DOHH2 (cell line): ENCODE data around the gene TSHZ1.

Experiments
- H3F3A ChIP-seq: fragments of 200-600 bp; sonication (generic), shearing (Covaris generic); 2 replicates; pipeline ENCODE4 v1.6.0; 2016; ENCODE audit warnings: antibody characterized with exemption, mild to moderate bottlenecking; ENCODE audit not compliant: control insufficient read depth, insufficient read depth
- H3K27ac ChIP-seq: fragments of 200-600 bp; sonication (generic); 2 replicates; pipeline ENCODE4 v1.5.1; 2014; ENCODE audit warnings: low read depth, mild to moderate bottlenecking, low read length, moderate library complexity
- H3K27me3 ChIP-seq: fragments of 200-600 bp; sonication (generic); 2 replicates; pipeline ENCODE4 v1.6.1; 2014; ENCODE audit warnings: mild to moderate bottlenecking, low read length, mixed read lengths; ENCODE audit not compliant: control insufficient read depth
- H3K36me3 ChIP-seq: fragments of 200-600 bp; sonication (generic); 2 replicates; pipeline ENCODE4 v1.6.1; 2014; ENCODE audit warnings: mild to moderate bottlenecking, low read length, moderate library complexity, mixed read lengths; ENCODE audit not compliant: control insufficient read depth
- H3K4me1 ChIP-seq: fragments of 200-600 bp; sonication (generic); 2 replicates; pipeline ENCODE4 v1.6.1; 2014; ENCODE audit warnings: mild to moderate bottlenecking, low read length, mixed read lengths; ENCODE audit not compliant: control insufficient read depth
- H3K4me2 ChIP-seq: fragments of 200-600 bp; sonication (generic); 2 replicates; pipeline ENCODE4 v1.6.0; 2014; ENCODE audit warnings: mild to moderate bottlenecking, low read length, moderate library complexity
- H3K4me3 ChIP-seq: fragments of 200-600 bp; sonication (generic); 2 replicates; pipeline ENCODE4 v1.5.1; 2014; ENCODE audit warnings: mild to moderate bottlenecking, low read length, mixed read lengths
- H3K79me2 ChIP-seq: fragments of 200-600 bp; sonication (generic); 2 replicates; pipeline ENCODE4 v1.6.1; 2014; ENCODE audit warnings: mild to moderate bottlenecking, low read length, mixed read lengths; ENCODE audit not compliant: control insufficient read depth
- H3K9me2 ChIP-seq: fragments of 200-600 bp; sonication (generic); replicated peaks from 2 replicates; pipeline ENCODE4 v1.6.1; 2014; ENCODE audit warnings: mild to moderate bottlenecking, low read length, mixed read lengths; ENCODE audit not compliant: control insufficient read depth
- H3K9me3 ChIP-seq: fragments of 200-600 bp; sonication (generic); 2 replicates; pipeline ENCODE4 v1.6.1; 2014; ENCODE audit warnings: antibody characterized with exemption, low read length, mixed read lengths; ENCODE audit not compliant: control insufficient read depth, insufficient read depth
- H4K20me1 ChIP-seq: fragments of 200-600 bp; sonication (generic); 2 replicates; pipeline ENCODE4 v1.6.0; 2014; ENCODE audit warnings: low read depth, mild to moderate bottlenecking, antibody characterized with exemption, low read length, moderate library complexity; ENCODE audit not compliant: control insufficient read depth, insufficient read depth
- EZH2phosphoT487 ChIP-seq: fragments of 200-600 bp; sonication (generic); IDR thresholded peaks from 2 replicates; pipeline ENCODE4 v1.6.1; 2017; ENCODE audit warnings: borderline replicate concordance, mild to moderate bottlenecking, antibody characterized with exemption, low read length, moderate library complexity, mixed read lengths
- TF ChIP-seq, protein P1 (sequence below): fragments of 200-600 bp; sonication (generic); IDR thresholded peaks from one replicate; pipeline ENCODE4 v1.5.1; 2014; ENCODE audit warnings: antibody characterized with exemption, mild to moderate bottlenecking, low read depth, low read length; ENCODE audit not compliant: poor library complexity, severe bottlenecking

TSHZ1 gene

DNA sequence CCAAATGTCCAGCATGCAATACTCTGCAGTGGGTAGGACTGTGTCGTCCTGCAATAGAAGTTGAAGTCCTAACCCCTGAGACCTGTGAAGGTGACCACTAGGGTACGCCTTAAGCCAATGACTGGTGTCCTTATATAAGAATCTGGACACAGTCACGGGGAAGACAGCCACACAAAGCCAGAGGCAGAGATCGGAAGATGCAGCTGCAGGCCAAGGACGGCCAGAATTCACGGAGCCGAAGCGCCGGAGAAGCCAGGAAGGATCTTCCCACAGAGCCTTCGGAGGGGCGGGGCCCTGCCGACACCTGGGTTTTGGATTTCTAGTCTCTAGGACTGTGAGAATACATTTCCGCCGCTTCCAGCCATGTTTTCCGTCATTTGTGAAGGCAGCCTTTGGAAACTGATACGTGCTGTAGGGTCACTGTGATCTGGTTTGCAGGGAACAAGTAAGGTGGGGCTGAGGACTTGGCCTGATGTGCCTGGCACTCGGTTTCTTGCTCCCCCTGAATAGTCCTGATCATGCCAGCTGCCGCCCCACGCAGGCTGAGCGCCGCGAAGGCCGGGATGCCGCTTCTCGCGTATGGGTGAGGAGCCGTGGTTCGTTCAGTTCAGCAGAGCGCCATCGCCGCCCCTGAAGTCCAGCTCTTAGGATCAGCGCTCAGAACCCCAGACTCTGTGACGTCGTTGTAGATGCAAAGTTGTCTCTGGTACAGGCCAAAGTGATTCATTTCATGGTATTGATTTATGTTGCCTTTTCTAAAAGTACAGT is 40.4 kb upstream of the TSHZ1 start:
- H3F3A ChIP-seq, result no peaks in the 10 kb centered on the region
- H3K36me3 ChIP-seq, result no peaks in the 10 kb centered on the region
- TF ChIP-seq, protein P1, sequence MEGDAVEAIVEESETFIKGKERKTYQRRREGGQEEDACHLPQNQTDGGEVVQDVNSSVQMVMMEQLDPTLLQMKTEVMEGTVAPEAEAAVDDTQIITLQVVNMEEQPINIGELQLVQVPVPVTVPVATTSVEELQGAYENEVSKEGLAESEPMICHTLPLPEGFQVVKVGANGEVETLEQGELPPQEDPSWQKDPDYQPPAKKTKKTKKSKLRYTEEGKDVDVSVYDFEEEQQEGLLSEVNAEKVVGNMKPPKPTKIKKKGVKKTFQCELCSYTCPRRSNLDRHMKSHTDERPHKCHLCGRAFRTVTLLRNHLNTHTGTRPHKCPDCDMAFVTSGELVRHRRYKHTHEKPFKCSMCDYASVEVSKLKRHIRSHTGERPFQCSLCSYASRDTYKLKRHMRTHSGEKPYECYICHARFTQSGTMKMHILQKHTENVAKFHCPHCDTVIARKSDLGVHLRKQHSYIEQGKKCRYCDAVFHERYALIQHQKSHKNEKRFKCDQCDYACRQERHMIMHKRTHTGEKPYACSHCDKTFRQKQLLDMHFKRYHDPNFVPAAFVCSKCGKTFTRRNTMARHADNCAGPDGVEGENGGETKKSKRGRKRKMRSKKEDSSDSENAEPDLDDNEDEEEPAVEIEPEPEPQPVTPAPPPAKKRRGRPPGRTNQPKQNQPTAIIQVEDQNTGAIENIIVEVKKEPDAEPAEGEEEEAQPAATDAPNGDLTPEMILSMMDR, result no peak
- TF ChIP-seq EZH2phosphoT487, result no peak
- H3K4me1 ChIP-seq, result peaks cover 18% of the 10 kb centered on the region
- H3K27ac ChIP-seq, result no peak overlapping the region
- H3K9me3 ChIP-seq, result no peaks in the 10 kb centered on the region
- no peaks in the 10 kb centered on the region for H3K79me2 ChIP-seq
- H4K20me1 ChIP-seq, result no peaks in the 10 kb centered on the region
- H3K4me2 ChIP-seq, result no peak overlapping the region
- H3K4me3 ChIP-seq, result no peak overlapping the region
- no peaks in the 10 kb centered on the region for H3K9me2 ChIP-seq
- H3K27me3 ChIP-seq, result no peaks in the 10 kb centered on the region

- TF ChIP-seq, protein P1, result no peak
- no peak for TF ChIP-seq EZH2phosphoT487
Measured at GRCh38 chr18:75170916-75171315, 39.7 kb upstream of the TSHZ1 start.

GRCh38 chr18:75172299-75173124 is 38.1 kb upstream of the TSHZ1 start:
- Histone ChIP-seq H3K27me3 (no peaks in the 10 kb centered on the region), H3K9me3 (no peaks in the 10 kb centered on the region), H3K9me2 (no peaks in the 10 kb centered on the region), H3K4me1 (peaks cover 21% of the 10 kb centered on the region), H3K36me3 (no peaks in the 10 kb centered on the region), H3K4me3 (no peak overlapping the region), H3K27ac (no peak overlapping the region), H3K79me2 (no peaks in the 10 kb centered on the region), H4K20me1 (no peaks in the 10 kb centered on the region), H3K4me2 (peak overlapping the region; percentile 40), H3F3A (no peaks in the 10 kb centered on the region)
- TF ChIP-seq, protein P1, result no peak
- TF ChIP-seq EZH2phosphoT487, result no peak

More at GRCh38 chr18:75170916-75171315, 39.7 kb upstream of the TSHZ1 start:
- no peak overlapping the region for H3K4me2 ChIP-seq
- peaks cover 18% of the 10 kb centered on the region for H3K4me1 ChIP-seq
- H3F3A ChIP-seq, result no peaks in the 10 kb centered on the region
- H3K36me3 ChIP-seq, result no peaks in the 10 kb centered on the region
- H3K9me2 ChIP-seq, result no peaks in the 10 kb centered on the region
- H3K4me3 ChIP-seq, result no peak overlapping the region
- H3K9me3 ChIP-seq, result no peaks in the 10 kb centered on the region
- H4K20me1 ChIP-seq, result no peaks in the 10 kb centered on the region
- no peaks in the 10 kb centered on the region for H3K27me3 ChIP-seq
- no peaks in the 10 kb centered on the region for H3K79me2 ChIP-seq
- H3K27ac ChIP-seq, result no peak overlapping the region
